H1 (cell line): ENCODE results near the gene SLC25A26.

Experiments used
- CBX8 ChIP-seq: fragments of 300-800, 300-1000 bp; sonication (generic); IDR thresholded peaks from 2 replicates; pipeline ENCODE4 v1.7.1; 2016; ENCODE audit warnings: low read depth, low read length, borderline replicate concordance
- EZH2 ChIP-seq: fragments of 200-600 bp; sonication (generic); IDR thresholded peaks from 2 replicates; pipeline ENCODE4 v1.7.1; 2012; ENCODE audit warnings: low read depth, mild to moderate bottlenecking, moderate library complexity, low read length, inconsistent platforms; ENCODE audit not compliant: severe bottlenecking
- ZNF274 ChIP-seq: IDR thresholded peaks from 2 replicates; pipeline ENCODE4 v1.7.0; 2012; ENCODE audit warnings: low read length, borderline replicate concordance; ENCODE audit errors: extremely low read depth
- TF ChIP-seq, protein P1 (sequence below), 3 experiments: IDR thresholded peaks; 1 replicate in 2 of 3; 2 replicates in 1 of 3; pipeline versions ENCODE4 v1.5.1 to v1.6.1; 2011; ENCODE audit warnings: low read length in 3 of 3, mild to moderate bottlenecking in 3 of 3, inconsistent platforms in 2 of 3, low read depth in 1 of 3, moderate library complexity in 1 of 3; ENCODE audit not compliant: insufficient read depth in 1 of 3; ENCODE audit errors: control extremely low read depth in 1 of 3
- TF ChIP-seq, protein P2 (sequence below): IDR thresholded peaks from 2 replicates; pipeline ENCODE4 v1.6.1; 2012; ENCODE audit warnings: inconsistent platforms
- TF ChIP-seq, protein P3 (sequence below): IDR thresholded peaks from 2 replicates; pipeline ENCODE4 v1.6.1; 2012; ENCODE audit warnings: low read length, inconsistent platforms

DNA sequence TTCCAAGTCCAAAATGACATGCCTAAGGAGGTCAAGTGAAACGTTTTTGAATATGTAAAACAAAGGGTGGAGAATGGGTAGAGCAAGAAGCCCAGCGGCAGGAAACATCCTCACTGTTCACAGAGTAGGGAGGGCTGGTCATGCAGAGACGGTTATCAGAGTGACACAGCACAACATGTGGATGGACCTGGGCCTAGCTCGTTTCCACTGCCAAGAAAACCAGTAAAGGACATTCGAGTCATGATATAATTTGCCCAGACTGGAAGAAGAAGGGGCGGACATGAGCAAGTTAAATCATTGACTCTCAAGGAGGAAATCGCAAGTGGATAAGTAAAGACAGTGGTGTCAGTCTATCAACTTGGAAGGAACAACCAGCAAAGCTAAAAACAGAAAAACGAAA lies 190.7 kb downstream of the SLC25A26 start:
- TF ChIP-seq, protein P1, sequence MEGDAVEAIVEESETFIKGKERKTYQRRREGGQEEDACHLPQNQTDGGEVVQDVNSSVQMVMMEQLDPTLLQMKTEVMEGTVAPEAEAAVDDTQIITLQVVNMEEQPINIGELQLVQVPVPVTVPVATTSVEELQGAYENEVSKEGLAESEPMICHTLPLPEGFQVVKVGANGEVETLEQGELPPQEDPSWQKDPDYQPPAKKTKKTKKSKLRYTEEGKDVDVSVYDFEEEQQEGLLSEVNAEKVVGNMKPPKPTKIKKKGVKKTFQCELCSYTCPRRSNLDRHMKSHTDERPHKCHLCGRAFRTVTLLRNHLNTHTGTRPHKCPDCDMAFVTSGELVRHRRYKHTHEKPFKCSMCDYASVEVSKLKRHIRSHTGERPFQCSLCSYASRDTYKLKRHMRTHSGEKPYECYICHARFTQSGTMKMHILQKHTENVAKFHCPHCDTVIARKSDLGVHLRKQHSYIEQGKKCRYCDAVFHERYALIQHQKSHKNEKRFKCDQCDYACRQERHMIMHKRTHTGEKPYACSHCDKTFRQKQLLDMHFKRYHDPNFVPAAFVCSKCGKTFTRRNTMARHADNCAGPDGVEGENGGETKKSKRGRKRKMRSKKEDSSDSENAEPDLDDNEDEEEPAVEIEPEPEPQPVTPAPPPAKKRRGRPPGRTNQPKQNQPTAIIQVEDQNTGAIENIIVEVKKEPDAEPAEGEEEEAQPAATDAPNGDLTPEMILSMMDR (IDR thresholded peaks at IDR 0.05; ENCODE audit: control extremely low read depth in 1 of 3, insufficient read depth in 1 of 3, low read depth in 1 of 3, low read length in 3 of 3) = no peak
- TF ChIP-seq CBX8 = no peak
- TF ChIP-seq EZH2 = no peak
- TF ChIP-seq ZNF274 = no peak
- TF ChIP-seq, protein P2, sequence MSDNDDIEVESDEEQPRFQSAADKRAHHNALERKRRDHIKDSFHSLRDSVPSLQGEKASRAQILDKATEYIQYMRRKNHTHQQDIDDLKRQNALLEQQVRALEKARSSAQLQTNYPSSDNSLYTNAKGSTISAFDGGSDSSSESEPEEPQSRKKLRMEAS = no peak
- TF ChIP-seq, protein P3, sequence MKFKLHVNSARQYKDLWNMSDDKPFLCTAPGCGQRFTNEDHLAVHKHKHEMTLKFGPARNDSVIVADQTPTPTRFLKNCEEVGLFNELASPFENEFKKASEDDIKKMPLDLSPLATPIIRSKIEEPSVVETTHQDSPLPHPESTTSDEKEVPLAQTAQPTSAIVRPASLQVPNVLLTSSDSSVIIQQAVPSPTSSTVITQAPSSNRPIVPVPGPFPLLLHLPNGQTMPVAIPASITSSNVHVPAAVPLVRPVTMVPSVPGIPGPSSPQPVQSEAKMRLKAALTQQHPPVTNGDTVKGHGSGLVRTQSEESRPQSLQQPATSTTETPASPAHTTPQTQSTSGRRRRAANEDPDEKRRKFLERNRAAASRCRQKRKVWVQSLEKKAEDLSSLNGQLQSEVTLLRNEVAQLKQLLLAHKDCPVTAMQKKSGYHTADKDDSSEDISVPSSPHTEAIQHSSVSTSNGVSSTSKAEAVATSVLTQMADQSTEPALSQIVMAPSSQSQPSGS = no peak
